ENCODE measurements around the gene PAXIP1.
"Not testable (repeated sequence)": the region's sequence is repeated elsewhere in the genome, so short reads cannot be mapped to it uniquely, and the experiment has no call there.

Gene PAXIP1

GRCh38 chr7:155003092-155003375 lies at the start of gene PAXIP1:
TSS of gene PAXIP1 (minus strand) at chr7:155003124. CDS start at chr7:155002929, 195 bp downstream.
- no peaks in the 10 kb centered on the region for H3K27me3 ChIP-seq (ENCODE audit: control insufficient read depth in 5 of 5, insufficient read depth in 4 of 5, low read length in 5 of 5)
- peaks cover 2 to 22% (median 20%) of the 10 kb centered on the region in 5 donors for H3K4me1 ChIP-seq (ENCODE audit: control insufficient read depth in 5 of 5, insufficient read depth in 5 of 5, low read length in 5 of 5)
- H3K9ac ChIP-seq (ENCODE audit: low read length in 5 of 5): peak within 1 kb of the TSS; percentile 4 to 98 (median 96)
- H3K4me3 ChIP-seq (ENCODE audit: low read depth in 1 of 5, low read length in 5 of 5): peak within 1 kb of the TSS; percentile 85 to 92 (median 89)
- no peaks in the 10 kb centered on the region for H3K9me3 ChIP-seq (ENCODE audit: control insufficient read depth in 5 of 5, low read length in 5 of 5)
- peaks cover under 1 to 6% (median 2%) of the 10 kb centered on the region in 5 donors for H3K36me3 ChIP-seq (ENCODE audit: control insufficient read depth in 5 of 5, insufficient read depth in 5 of 5, low read length in 5 of 5)
- peak within 1 kb of the TSS; percentile 67 for H3K27ac ChIP-seq (ENCODE audit: low read depth, low read length)

DNA sequence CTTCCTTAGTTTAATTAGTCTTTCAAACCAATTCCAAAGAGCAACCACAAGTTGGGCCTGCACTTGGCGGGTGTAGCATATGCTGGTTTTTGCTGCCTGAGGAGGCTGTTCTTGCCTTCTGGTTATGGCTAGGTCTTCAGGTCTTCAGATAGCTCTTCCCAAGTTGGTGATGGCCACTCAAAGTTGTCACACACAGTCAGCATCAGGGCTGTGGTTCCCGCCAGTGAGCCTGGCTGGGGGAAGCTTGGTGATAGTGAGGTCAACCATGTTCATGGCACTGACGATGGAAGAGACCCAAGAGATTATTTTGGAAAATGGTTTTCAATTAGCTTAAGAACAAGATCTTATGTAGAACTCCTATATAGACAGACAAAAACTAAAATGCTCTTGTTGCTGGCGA lies 48.4 kb upstream of the PAXIP1 start:
- no peaks in the 10 kb centered on the region for H3K9me3 ChIP-seq (ENCODE audit: control insufficient read depth in 5 of 5, low read length in 5 of 5)
- H3K9ac ChIP-seq (ENCODE audit: low read length in 5 of 5): no peak overlapping the region
- H3K4me3 ChIP-seq (ENCODE audit: low read depth in 1 of 5, low read length in 5 of 5): no peak overlapping the region
- H3K27me3 ChIP-seq (ENCODE audit: control insufficient read depth in 5 of 5, insufficient read depth in 4 of 5, low read length in 5 of 5): peaks cover 0 to 3% (median 0%) of the 10 kb centered on the region in 5 donors
- H3K4me1 ChIP-seq (ENCODE audit: control insufficient read depth in 5 of 5, insufficient read depth in 5 of 5, low read length in 5 of 5): no peaks in the 10 kb centered on the region
- no peaks in the 10 kb centered on the region for H3K36me3 ChIP-seq (ENCODE audit: control insufficient read depth in 5 of 5, insufficient read depth in 5 of 5, low read length in 5 of 5)
- no peak overlapping the region for H3K27ac ChIP-seq (ENCODE audit: low read depth, low read length)

DNA sequence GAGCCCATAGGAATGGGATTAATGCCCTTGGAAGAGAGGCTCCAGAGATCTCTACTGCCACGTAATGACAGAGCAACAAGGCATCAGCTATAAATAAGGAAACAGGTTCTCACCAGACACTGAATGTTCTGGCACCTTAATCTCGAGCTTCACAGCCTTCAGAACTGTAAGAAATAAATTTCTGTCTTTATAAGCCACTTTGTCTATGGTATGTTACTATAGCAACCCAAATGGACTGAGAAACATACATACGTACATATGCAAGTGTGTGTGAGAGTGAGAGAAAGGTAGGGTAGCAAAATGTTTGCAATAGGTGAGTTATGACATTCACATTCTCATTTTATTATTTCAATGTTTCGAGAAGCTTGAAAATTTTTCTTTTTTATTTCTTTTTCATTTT lies 45.1 kb upstream of the PAXIP1 start:
- Histone ChIP-seq H3K27me3 (ENCODE audit: control insufficient read depth in 5 of 5, insufficient read depth in 4 of 5, low read length in 5 of 5) (no peaks in the 10 kb centered on the region), H3K27ac (ENCODE audit: low read depth, low read length) (no peak overlapping the region), H3K9ac (ENCODE audit: low read length in 5 of 5) (no peak overlapping the region)

DNA sequence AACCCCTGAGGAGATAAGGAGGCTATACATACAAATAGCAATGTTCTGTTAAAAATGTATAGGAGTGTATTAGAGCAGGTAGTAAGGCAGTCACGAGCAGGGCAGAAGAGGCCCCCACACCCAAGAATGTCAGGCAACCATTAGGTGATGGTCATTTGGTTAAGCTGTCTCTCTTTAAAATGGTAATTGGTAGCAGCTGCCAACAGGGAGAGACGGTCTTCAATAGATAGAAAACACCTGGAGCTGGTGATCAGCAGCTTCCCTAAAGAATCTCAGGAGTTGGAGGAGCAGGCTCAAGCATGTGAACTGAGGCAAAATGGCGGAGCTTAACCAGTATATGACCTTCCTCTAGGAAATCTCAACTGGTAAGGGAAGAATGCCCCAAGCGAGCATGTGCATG lies 40.8 kb upstream of the PAXIP1 start:
- H3K36me3 ChIP-seq (ENCODE audit: control insufficient read depth in 5 of 5, insufficient read depth in 5 of 5, low read length in 5 of 5): no peaks in the 10 kb centered on the region
- peaks cover 0 to 3% (median 2%) of the 10 kb centered on the region in 5 donors for H3K9me3 ChIP-seq (ENCODE audit: control insufficient read depth in 5 of 5, low read length in 5 of 5)
- no peak overlapping the region for H3K9ac ChIP-seq (ENCODE audit: low read length in 5 of 5)
- H3K27me3 ChIP-seq (ENCODE audit: control insufficient read depth in 5 of 5, insufficient read depth in 4 of 5, low read length in 5 of 5): peaks cover 0 to 4% (median 3%) of the 10 kb centered on the region in 5 donors
- no peak overlapping the region for H3K27ac ChIP-seq (ENCODE audit: low read depth, low read length)
- H3K4me3 ChIP-seq (ENCODE audit: low read depth in 1 of 5, low read length in 5 of 5): no peak overlapping the region
- no peaks in the 10 kb centered on the region for H3K4me1 ChIP-seq (ENCODE audit: control insufficient read depth in 5 of 5, insufficient read depth in 5 of 5, low read length in 5 of 5)

More for the DNA sequence above, 45.1 kb upstream of the PAXIP1 start:
- peaks cover 0 to 2% (median 0%) of the 10 kb centered on the region in 5 donors for H3K9me3 ChIP-seq (ENCODE audit: control insufficient read depth in 5 of 5, low read length in 5 of 5)
- no peak overlapping the region for H3K4me3 ChIP-seq (ENCODE audit: low read depth in 1 of 5, low read length in 5 of 5)
- H3K4me1 ChIP-seq (ENCODE audit: control insufficient read depth in 5 of 5, insufficient read depth in 5 of 5, low read length in 5 of 5): no peaks in the 10 kb centered on the region
- H3K36me3 ChIP-seq (ENCODE audit: control insufficient read depth in 5 of 5, insufficient read depth in 5 of 5, low read length in 5 of 5): no peaks in the 10 kb centered on the region

DNA sequence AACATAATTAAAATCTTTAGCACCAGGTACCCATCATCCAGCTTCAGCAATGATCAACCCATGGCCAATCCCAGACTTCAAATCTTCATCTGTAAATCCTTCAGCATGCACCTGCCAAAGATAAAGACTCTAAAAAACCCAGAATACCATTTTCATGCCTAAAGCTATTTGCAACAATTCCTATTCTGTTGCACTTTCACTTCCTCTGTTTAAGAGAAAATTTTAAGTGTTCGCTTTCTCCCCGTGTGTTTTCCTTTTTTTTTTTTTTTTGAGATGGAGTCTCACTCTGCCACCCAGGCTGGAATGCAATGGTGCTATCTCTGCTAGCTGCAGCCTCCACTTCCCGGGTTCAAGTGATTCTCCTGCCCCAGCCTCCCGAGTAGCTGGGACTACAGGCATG lies 35.4 kb upstream of the PAXIP1 start:
- peaks cover 0 to 4% (median 3%) of the 10 kb centered on the region in 5 donors for H3K27me3 ChIP-seq (ENCODE audit: control insufficient read depth in 5 of 5, insufficient read depth in 4 of 5, low read length in 5 of 5)
- no peak overlapping the region for H3K9ac ChIP-seq (ENCODE audit: low read length in 5 of 5)
- H3K4me1 ChIP-seq (ENCODE audit: control insufficient read depth in 5 of 5, insufficient read depth in 5 of 5, low read length in 5 of 5): no peaks in the 10 kb centered on the region
- H3K27ac ChIP-seq (ENCODE audit: low read depth, low read length): no peak overlapping the region
- H3K36me3 ChIP-seq (ENCODE audit: control insufficient read depth in 5 of 5, insufficient read depth in 5 of 5, low read length in 5 of 5): no peaks in the 10 kb centered on the region
- H3K4me3 ChIP-seq (ENCODE audit: low read depth in 1 of 5, low read length in 5 of 5): no peak overlapping the region
- H3K9me3 ChIP-seq (ENCODE audit: control insufficient read depth in 5 of 5, low read length in 5 of 5): peaks cover 0 to 3% (median 0%) of the 10 kb centered on the region in 5 donors

DNA sequence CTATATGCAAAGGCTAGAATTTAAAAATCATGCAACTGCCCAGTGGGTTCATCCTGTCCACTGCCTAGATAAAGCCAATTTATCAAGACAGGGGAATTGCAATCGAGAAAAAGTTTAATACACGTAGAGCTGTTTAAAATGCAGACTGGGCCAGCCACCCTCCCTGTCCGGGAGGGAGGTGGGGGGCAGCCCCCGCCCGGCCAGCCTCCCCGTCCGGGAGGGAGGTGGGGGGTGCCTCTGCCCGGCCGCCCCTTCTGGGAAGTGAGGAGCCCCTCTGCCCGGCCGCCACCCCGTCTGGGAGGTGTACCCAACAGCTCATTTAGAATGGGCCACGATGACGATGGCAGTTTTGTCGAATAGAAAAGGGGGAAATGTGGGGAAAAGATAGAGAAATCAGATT lies 31.6 kb upstream of the PAXIP1 start:
- H3K9me3 ChIP-seq (ENCODE audit: control insufficient read depth in 5 of 5, low read length in 5 of 5); H3K9ac ChIP-seq (ENCODE audit: low read length in 5 of 5); H3K27ac ChIP-seq (ENCODE audit: low read depth, low read length); H3K36me3 ChIP-seq (ENCODE audit: control insufficient read depth in 5 of 5, insufficient read depth in 5 of 5, low read length in 5 of 5); H3K4me3 ChIP-seq (ENCODE audit: low read depth in 1 of 5, low read length in 5 of 5); H3K4me1 ChIP-seq (ENCODE audit: control insufficient read depth in 5 of 5, insufficient read depth in 5 of 5, low read length in 5 of 5); H3K27me3 ChIP-seq (ENCODE audit: control insufficient read depth in 5 of 5, insufficient read depth in 4 of 5, low read length in 5 of 5): not testable (repeated sequence)

DNA sequence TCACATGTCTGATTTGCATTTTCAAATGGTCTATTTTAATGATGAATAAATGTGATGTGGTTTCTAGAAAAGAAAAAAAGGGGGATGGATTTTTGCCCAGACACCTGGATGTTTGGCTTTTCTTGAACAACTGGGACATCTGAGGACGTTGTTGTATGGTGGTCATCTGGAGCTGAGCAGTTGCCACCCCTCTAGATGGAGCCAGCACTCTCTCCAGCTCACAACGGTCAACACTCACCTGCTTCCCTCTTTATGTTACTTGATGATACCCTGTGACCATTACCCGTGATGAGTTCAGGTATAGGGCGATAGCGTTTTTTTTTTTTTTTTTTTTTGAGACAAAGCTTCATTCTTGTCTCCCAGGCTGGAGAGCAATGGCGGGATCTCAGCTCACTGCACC lies 30.1 kb upstream of the PAXIP1 start:
- Histone ChIP-seq H3K36me3 (ENCODE audit: control insufficient read depth in 5 of 5, insufficient read depth in 5 of 5, low read length in 5 of 5) (no peaks in the 10 kb centered on the region), H3K4me3 (ENCODE audit: low read depth in 1 of 5, low read length in 5 of 5) (no peak overlapping the region), H3K4me1 (ENCODE audit: control insufficient read depth in 5 of 5, insufficient read depth in 5 of 5, low read length in 5 of 5) (no peaks in the 10 kb centered on the region), H3K27me3 (ENCODE audit: control insufficient read depth in 5 of 5, insufficient read depth in 4 of 5, low read length in 5 of 5) (peaks cover 0 to 2% (median 0%) of the 10 kb centered on the region in 5 donors), H3K27ac (ENCODE audit: low read depth, low read length) (no peak overlapping the region), H3K9me3 (ENCODE audit: control insufficient read depth in 5 of 5, low read length in 5 of 5) (no peaks in the 10 kb centered on the region), H3K9ac (ENCODE audit: low read length in 5 of 5) (no peak overlapping the region)

GRCh38 chr7:155027879-155028278 lies 25.0 kb upstream of the PAXIP1 start:
- H3K36me3 ChIP-seq (ENCODE audit: control insufficient read depth in 5 of 5, insufficient read depth in 5 of 5, low read length in 5 of 5): no peaks in the 10 kb centered on the region
- H3K4me1 ChIP-seq (ENCODE audit: control insufficient read depth in 5 of 5, insufficient read depth in 5 of 5, low read length in 5 of 5): no peaks in the 10 kb centered on the region
- no peak overlapping the region for H3K9ac ChIP-seq (ENCODE audit: low read length in 5 of 5)
- no peak overlapping the region for H3K4me3 ChIP-seq (ENCODE audit: low read depth in 1 of 5, low read length in 5 of 5)
- no peaks in the 10 kb centered on the region for H3K9me3 ChIP-seq (ENCODE audit: control insufficient read depth in 5 of 5, low read length in 5 of 5)
- no peak overlapping the region for H3K27ac ChIP-seq (ENCODE audit: low read depth, low read length)
- no peaks in the 10 kb centered on the region for H3K27me3 ChIP-seq (ENCODE audit: control insufficient read depth in 5 of 5, insufficient read depth in 4 of 5, low read length in 5 of 5)

GRCh38 chr7:155021699-155022145 lies 18.8 kb upstream of the PAXIP1 start:
- no peaks in the 10 kb centered on the region for H3K36me3 ChIP-seq (ENCODE audit: control insufficient read depth in 5 of 5, insufficient read depth in 5 of 5, low read length in 5 of 5)
- H3K27ac ChIP-seq (ENCODE audit: low read depth, low read length): no peak overlapping the region
- no peaks in the 10 kb centered on the region for H3K4me1 ChIP-seq (ENCODE audit: control insufficient read depth in 5 of 5, insufficient read depth in 5 of 5, low read length in 5 of 5)
- H3K27me3 ChIP-seq (ENCODE audit: control insufficient read depth in 5 of 5, insufficient read depth in 4 of 5, low read length in 5 of 5): no peaks in the 10 kb centered on the region
- H3K9me3 ChIP-seq (ENCODE audit: control insufficient read depth in 5 of 5, low read length in 5 of 5): no peaks in the 10 kb centered on the region
- H3K9ac ChIP-seq (ENCODE audit: low read length in 5 of 5): no peak overlapping the region
- H3K4me3 ChIP-seq (ENCODE audit: low read depth in 1 of 5, low read length in 5 of 5): no peak overlapping the region

DNA sequence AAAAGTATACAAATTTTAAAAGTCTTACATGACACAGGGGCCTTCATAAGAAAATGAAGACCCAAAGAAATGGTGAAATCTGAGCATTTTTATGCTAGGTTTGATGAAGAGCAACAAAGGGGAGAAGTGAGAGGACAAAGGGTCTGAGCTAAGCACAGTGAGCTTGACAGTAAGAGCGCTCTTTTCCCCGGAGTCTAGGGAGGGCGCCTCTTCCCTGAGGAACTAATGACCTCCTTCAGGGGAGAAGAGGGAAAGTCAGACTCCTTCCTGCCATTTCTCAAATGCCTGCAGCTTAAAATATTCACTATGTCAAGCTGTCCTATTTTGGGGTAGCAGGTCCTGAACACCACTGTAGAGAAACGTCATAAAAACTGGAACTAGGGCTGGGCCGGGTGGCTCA lies 18.1 kb upstream of the PAXIP1 start:
- Histone ChIP-seq H3K27ac (ENCODE audit: low read depth, low read length) (no peak overlapping the region), H3K4me3 (ENCODE audit: low read depth in 1 of 5, low read length in 5 of 5) (no peak overlapping the region), H3K9me3 (ENCODE audit: control insufficient read depth in 5 of 5, low read length in 5 of 5) (no peaks in the 10 kb centered on the region), H3K36me3 (ENCODE audit: control insufficient read depth in 5 of 5, insufficient read depth in 5 of 5, low read length in 5 of 5) (no peaks in the 10 kb centered on the region), H3K4me1 (ENCODE audit: control insufficient read depth in 5 of 5, insufficient read depth in 5 of 5, low read length in 5 of 5) (no peaks in the 10 kb centered on the region), H3K9ac (ENCODE audit: low read length in 5 of 5) (no peak overlapping the region), H3K27me3 (ENCODE audit: control insufficient read depth in 5 of 5, insufficient read depth in 4 of 5, low read length in 5 of 5) (no peaks in the 10 kb centered on the region)

- Histone ChIP-seq H3K27ac (ENCODE audit: low read depth, low read length) (no peak overlapping the region), H3K9me3 (ENCODE audit: control insufficient read depth in 5 of 5, low read length in 5 of 5) (no peaks in the 10 kb centered on the region), H3K27me3 (ENCODE audit: control insufficient read depth in 5 of 5, insufficient read depth in 4 of 5, low read length in 5 of 5) (peaks cover 0 to 3% (median 0%) of the 10 kb centered on the region in 5 donors), H3K9ac (ENCODE audit: low read length in 5 of 5) (no peak overlapping the region), H3K4me3 (ENCODE audit: low read depth in 1 of 5, low read length in 5 of 5) (no peak overlapping the region), H3K36me3 (ENCODE audit: control insufficient read depth in 5 of 5, insufficient read depth in 5 of 5, low read length in 5 of 5) (no peaks in the 10 kb centered on the region), H3K4me1 (ENCODE audit: control insufficient read depth in 5 of 5, insufficient read depth in 5 of 5, low read length in 5 of 5) (no peaks in the 10 kb centered on the region)
Measured at GRCh38 chr7:155017834-155018233, 14.9 kb upstream of the PAXIP1 start.
